ENCODE measurements around the gene GTF2H3. TPM values are rescaled to one million over a fixed set of nuclear protein-coding genes. Genes with fewer than 3 reads are reported as not detected.

GTF2H3 gene
- total and polyA plus RNA-seq, 3 experiments from 2014 or later = 24.8 to 74.6 (median 72.0) TPM

DNA sequence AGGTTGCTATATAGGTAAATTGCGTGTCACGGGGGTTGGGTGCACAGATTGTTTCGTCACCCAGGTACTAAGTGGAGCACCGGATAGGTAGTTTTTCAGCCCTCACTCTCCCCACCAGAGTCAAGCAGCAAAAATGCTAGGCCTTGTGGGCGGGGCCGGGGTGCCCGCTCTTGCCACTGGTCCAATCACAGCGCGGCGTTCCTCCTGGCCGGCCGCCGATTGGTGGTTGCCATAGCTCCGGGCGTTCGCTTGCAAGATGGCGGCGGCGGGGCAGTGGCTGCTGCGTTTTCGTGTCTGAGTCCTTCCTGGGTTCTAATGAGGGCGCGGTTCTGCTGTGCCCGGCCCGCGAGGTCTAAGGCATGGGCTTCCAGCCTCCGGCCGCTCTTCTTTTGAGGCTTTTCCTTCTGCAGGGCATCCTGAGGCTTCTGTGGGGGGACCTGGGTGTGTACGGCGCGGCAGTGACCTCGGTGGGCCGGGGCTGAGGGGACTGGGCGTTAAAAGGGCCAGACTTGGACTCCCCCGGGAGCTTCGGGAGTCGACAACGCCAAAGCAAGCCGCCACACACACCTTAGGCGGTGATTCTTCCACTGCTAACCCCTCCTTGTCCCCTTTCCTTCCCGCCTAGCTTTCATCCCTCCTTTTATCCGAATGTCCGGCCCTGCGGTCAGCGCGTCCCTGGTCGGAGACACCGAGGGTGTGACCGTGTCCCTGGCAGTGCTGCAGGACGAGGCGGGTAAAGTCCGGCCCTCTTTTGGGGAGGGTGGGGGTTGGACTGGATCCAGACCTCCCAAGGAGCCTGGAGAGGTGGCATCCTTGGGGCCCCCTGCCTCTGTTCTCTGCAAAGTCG, 37.5 kb downstream of the GTF2H3 start, which contains the start of gene TCTN2:
TCTN2 (plus strand) TSS at position 232 of the 847 bp plus-strand sequence; CDS start at position 360, 128 bp downstream.
- DNase-seq = peak; percentile 88 to 95 (median 93)
- ChIA-PET POLR2A (interaction anchor here (0.6 to 1.0 kb wide), 3 partner anchors 12 to 69 kb away, joined by 3 read pairs; partner anchors contain the start of genes ATP6V0A2 and DDX55), CTCF (interaction anchor here (0.9 kb wide), 1 partner anchor 9 kb away, joined by 4 read pairs; no protein-coding TSS in a partner anchor)
- H3K9me3 Mint-ChIP-seq = no peaks in the 10 kb centered on the region
- peaks cover 0 to 20% (median 1%) of the 10 kb centered on the region in 3 donors for H3K36me3 Mint-ChIP-seq
- peak within 1 kb of the TSS; percentile 65 for H3K27ac ChIP-seq (ENCODE audit: low read depth, low read length)
- peak within 1 kb of the TSS; percentile 70 to 88 (median 76) for H3K27ac Mint-ChIP-seq
- H3K27me3 Mint-ChIP-seq = no peaks in the 10 kb centered on the region
- peaks cover 17 to 23% (median 17%) of the 10 kb centered on the region in 3 donors for H3K4me1 Mint-ChIP-seq
- H3K4me3 Mint-ChIP-seq = peak within 1 kb of the TSS; percentile 87 to 95 (median 89)
- H3K36me3 ChIP-seq (ENCODE audit: insufficient read depth, low read length) = no peaks in the 10 kb centered on the region
- peaks cover 10% of the 10 kb centered on the region for H3K4me1 ChIP-seq (ENCODE audit: insufficient read depth, low read length)
- peak within 1 kb of the TSS; percentile 90 for H3K4me3 ChIP-seq (ENCODE audit: low read length)
- no peaks in the 10 kb centered on the region for H3K9me3 ChIP-seq (ENCODE audit: low read length)
- H3K27me3 ChIP-seq (ENCODE audit: insufficient read depth, low read length, poor library complexity, severe bottlenecking) = no peaks in the 10 kb centered on the region

DNA sequence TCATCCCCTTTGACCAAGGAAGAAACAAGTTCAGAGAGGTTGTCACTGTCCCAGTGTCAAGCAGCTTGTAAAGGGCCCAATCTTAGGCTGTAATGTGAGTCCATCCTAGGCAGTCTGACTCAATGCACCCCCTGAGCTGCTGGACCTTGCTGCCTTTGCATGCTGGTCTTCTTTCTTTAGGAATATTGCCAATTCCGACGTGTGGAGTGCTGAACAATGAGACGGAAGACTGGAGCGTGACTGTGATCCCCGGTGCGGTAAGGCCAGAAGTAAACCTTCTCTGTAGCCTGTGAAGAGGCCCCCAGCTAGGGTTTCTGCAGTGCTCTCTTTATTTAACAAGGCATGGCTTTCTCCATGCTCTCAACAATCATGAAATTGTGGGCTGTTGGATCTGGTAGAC, 38.2 kb downstream of the GTF2H3 start:
- ChIA-PET CTCF (interaction anchor here (0.9 kb wide), 1 partner anchor 10 kb away, joined by 4 read pairs; no protein-coding TSS in a partner anchor), POLR2A (interaction anchor here (0.9 kb wide), 1 partner anchor 13 kb away, joined by 3 read pairs; no protein-coding TSS in a partner anchor)
- Histone ChIP-seq H3K9me3 (ENCODE audit: low read length) (no peaks in the 10 kb centered on the region), H3K4me3 (ENCODE audit: low read length) (peak overlapping the region; percentile 90), H3K27ac (ENCODE audit: low read depth, low read length) (no peak overlapping the region), H3K36me3 (ENCODE audit: insufficient read depth, low read length) (no peaks in the 10 kb centered on the region), H3K4me1 (ENCODE audit: insufficient read depth, low read length) (peaks cover 10% of the 10 kb centered on the region), H3K27me3 (ENCODE audit: insufficient read depth, low read length, poor library complexity, severe bottlenecking) (no peaks in the 10 kb centered on the region)
- H3K4me3 Mint-ChIP-seq = peak overlapping the region; percentile 87 to 95 (median 89)
- peak overlapping the region in 5 of 8 donors; percentile 23 to 84 (median 57) for H3K27ac Mint-ChIP-seq
- no peaks in the 10 kb centered on the region for H3K27me3 Mint-ChIP-seq
- no peaks in the 10 kb centered on the region for H3K9me3 Mint-ChIP-seq
- peaks cover 17 to 23% (median 19%) of the 10 kb centered on the region in 3 donors for H3K4me1 Mint-ChIP-seq
- peaks cover 0 to 23% (median 1%) of the 10 kb centered on the region in 3 donors for H3K36me3 Mint-ChIP-seq
- no peak for DNase-seq

DNA sequence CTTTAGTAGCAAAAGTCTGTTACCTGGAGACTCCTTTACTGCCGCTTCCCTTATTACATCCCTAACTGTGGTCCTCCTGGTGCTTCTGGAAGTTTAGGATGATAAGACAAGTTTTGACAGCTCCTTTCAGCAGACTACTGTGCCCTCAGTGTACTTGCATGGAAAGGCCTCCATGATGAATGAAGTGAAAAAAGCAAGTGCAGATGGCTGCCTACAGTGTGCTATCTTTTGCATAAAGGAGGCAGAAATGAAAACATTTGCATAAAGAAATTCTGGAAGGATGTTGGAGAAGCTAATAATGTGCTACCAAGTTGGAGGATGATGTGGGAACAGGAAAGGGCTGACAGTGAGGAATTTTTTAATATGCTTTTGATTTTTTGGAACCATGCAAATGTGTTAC, 41.8 kb downstream of the GTF2H3 start:
- DNase-seq = no peak

DNA sequence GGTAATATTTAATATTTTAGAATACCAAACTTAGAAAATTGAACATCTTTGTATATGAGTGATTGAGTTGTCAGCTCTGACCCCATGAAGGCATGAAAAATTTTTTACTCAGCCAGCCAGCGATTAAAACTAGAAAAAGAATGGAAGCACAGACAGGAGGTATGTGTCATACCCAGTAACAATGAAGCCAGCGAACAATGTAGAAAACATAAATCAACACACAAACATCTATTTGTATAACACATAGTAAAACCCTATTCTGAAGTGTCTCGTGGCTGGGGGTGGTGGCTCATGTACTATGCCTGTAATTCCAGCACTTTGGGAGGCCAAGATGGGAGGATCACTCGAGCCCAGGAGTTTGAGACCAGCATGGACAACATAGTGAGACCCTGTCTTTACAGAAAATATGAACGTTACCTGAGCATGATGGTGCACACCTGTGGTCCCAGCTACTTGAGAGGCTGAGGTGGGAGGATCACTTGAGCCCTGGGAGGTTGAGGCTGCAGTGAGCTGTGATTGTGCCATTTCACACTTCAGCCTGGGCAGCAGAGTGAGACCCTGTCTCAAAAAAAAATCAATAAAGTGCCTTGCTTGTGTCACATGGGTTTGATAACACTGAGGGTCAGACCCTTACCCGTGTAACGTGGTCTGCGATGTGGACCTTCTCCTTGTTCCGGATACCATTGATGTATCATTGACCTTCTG, 43.1 kb downstream of the GTF2H3 start:
- Histone ChIP-seq H3K27me3 (ENCODE audit: insufficient read depth, low read length, poor library complexity, severe bottlenecking) (no peaks in the 10 kb centered on the region), H3K4me1 (ENCODE audit: insufficient read depth, low read length) (peaks cover 5% of the 10 kb centered on the region), H3K9me3 (ENCODE audit: low read length) (no peaks in the 10 kb centered on the region), H3K27ac (ENCODE audit: low read depth, low read length) (no peak overlapping the region), H3K36me3 (ENCODE audit: insufficient read depth, low read length) (no peaks in the 10 kb centered on the region), H3K4me3 (ENCODE audit: low read length) (no peak overlapping the region)
- ChIA-PET CTCF (no interaction called here), POLR2A (no interaction called here)
- Mint-ChIP-seq H3K27ac (no peak overlapping the region), H3K4me1 (peaks cover 6 to 14% (median 12%) of the 10 kb centered on the region in 3 donors), H3K9me3 (no peaks in the 10 kb centered on the region), H3K27me3 (no peaks in the 10 kb centered on the region), H3K4me3 (no peak overlapping the region), H3K36me3 (peaks cover 3 to 45% (median 7%) of the 10 kb centered on the region in 3 donors)
- no peak for DNase-seq

More for the DNA sequence above, 41.8 kb downstream of the GTF2H3 start:
- peak overlapping the region in 1 of 7 donors; percentile 16 for H3K4me3 Mint-ChIP-seq
- H3K4me3 ChIP-seq (ENCODE audit: low read length) = no peak overlapping the region
- no peaks in the 10 kb centered on the region for H3K9me3 ChIP-seq (ENCODE audit: low read length)
- H3K27ac Mint-ChIP-seq = peak overlapping the region in 1 of 8 donors; percentile 68
- no peaks in the 10 kb centered on the region for H3K27me3 Mint-ChIP-seq
- peaks cover 17 to 23% (median 20%) of the 10 kb centered on the region in 3 donors for H3K4me1 Mint-ChIP-seq
- POLR2A ChIA-PET = interaction anchor here (0.5 kb wide), 1 partner anchor 464 kb away, joined by 4 read pairs; no protein-coding TSS in a partner anchor
- no peak overlapping the region for H3K27ac ChIP-seq (ENCODE audit: low read depth, low read length)
- peaks cover 10% of the 10 kb centered on the region for H3K4me1 ChIP-seq (ENCODE audit: insufficient read depth, low read length)
- peaks cover 0 to 39% (median 1%) of the 10 kb centered on the region in 3 donors for H3K36me3 Mint-ChIP-seq
- H3K27me3 ChIP-seq (ENCODE audit: insufficient read depth, low read length, poor library complexity, severe bottlenecking) = no peaks in the 10 kb centered on the region
- CTCF ChIA-PET = interaction anchor here (0.7 kb wide), 1 partner anchor 77 kb away, joined by 5 read pairs; no protein-coding TSS in a partner anchor
- no peaks in the 10 kb centered on the region for H3K9me3 Mint-ChIP-seq
- H3K36me3 ChIP-seq (ENCODE audit: insufficient read depth, low read length) = no peaks in the 10 kb centered on the region

DNA sequence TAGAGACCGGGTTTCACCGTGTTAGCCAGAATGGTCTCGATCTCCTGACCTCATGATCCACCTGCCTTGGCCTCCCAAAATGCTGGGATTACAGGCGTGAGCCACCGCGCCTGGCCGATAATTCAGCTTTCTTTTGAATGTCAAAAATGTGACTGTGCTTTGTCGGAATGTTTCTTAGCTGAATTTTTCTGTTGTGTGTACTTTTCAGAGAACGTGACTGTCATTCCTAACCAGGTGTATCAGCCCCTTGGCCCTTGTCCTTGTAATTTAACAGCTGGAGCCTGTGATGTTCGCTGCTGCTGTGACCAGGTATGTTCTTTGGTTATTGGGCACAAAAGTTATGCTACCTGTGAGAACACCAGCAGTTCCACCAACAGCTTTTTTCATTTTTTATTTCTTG, 45.4 kb downstream of the GTF2H3 start:
- Mint-ChIP-seq H3K27me3 (no peaks in the 10 kb centered on the region), H3K27ac (no peak overlapping the region), H3K4me3 (no peak overlapping the region), H3K4me1 (peaks cover 0 to 4% (median 0%) of the 10 kb centered on the region in 3 donors), H3K36me3 (peaks cover 3 to 46% (median 6%) of the 10 kb centered on the region in 3 donors), H3K9me3 (no peaks in the 10 kb centered on the region)
- Histone ChIP-seq H3K27me3 (ENCODE audit: insufficient read depth, low read length, poor library complexity, severe bottlenecking) (no peaks in the 10 kb centered on the region), H3K4me3 (ENCODE audit: low read length) (no peak overlapping the region), H3K36me3 (ENCODE audit: insufficient read depth, low read length) (no peaks in the 10 kb centered on the region), H3K27ac (ENCODE audit: low read depth, low read length) (no peak overlapping the region), H3K4me1 (ENCODE audit: insufficient read depth, low read length) (no peaks in the 10 kb centered on the region), H3K9me3 (ENCODE audit: low read length) (no peaks in the 10 kb centered on the region)
- CTCF ChIA-PET = no interaction called here
- POLR2A ChIA-PET = no interaction called here
- DNase-seq = no peak

DNA sequence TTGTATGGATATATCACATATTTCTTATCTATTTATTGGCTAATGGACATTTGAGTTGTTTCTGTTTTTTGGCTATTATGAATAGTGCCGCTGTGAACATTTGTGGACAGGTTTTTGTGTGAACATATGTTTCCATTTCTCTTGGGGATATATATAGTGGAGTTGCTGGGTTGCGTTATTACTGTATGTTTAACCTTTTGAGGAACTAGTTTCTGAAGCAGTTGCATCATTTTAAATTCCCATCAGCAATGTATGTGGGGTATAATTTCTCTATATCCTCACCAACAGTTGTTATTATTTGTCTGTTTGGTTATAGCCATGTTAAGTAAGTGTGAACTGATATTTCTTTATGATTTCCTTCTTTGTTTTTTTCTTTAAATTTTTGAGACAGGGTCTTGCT, 48.0 kb downstream of the GTF2H3 start:
- no peaks in the 10 kb centered on the region for H3K36me3 ChIP-seq (ENCODE audit: insufficient read depth, low read length)
- H3K36me3 Mint-ChIP-seq = peaks cover 3 to 40% (median 6%) of the 10 kb centered on the region in 3 donors
- no peaks in the 10 kb centered on the region for H3K27me3 Mint-ChIP-seq
- H3K4me1 Mint-ChIP-seq = peaks cover 0 to 3% (median 0%) of the 10 kb centered on the region in 3 donors
- H3K27ac ChIP-seq (ENCODE audit: low read depth, low read length) = no peak overlapping the region
- CTCF ChIA-PET = no interaction called here
- H3K9me3 ChIP-seq (ENCODE audit: low read length) = no peaks in the 10 kb centered on the region
- H3K27ac Mint-ChIP-seq = peak overlapping the region in 1 of 8 donors; percentile 32
- H3K27me3 ChIP-seq (ENCODE audit: insufficient read depth, low read length, poor library complexity, severe bottlenecking) = no peaks in the 10 kb centered on the region
- DNase-seq = no peak
- no peaks in the 10 kb centered on the region for H3K4me1 ChIP-seq (ENCODE audit: insufficient read depth, low read length)
- no peaks in the 10 kb centered on the region for H3K9me3 Mint-ChIP-seq
- H3K4me3 Mint-ChIP-seq = peak overlapping the region in 1 of 7 donors; percentile 26
- POLR2A ChIA-PET = no interaction called here
- H3K4me3 ChIP-seq (ENCODE audit: low read length) = no peak overlapping the region

DNA sequence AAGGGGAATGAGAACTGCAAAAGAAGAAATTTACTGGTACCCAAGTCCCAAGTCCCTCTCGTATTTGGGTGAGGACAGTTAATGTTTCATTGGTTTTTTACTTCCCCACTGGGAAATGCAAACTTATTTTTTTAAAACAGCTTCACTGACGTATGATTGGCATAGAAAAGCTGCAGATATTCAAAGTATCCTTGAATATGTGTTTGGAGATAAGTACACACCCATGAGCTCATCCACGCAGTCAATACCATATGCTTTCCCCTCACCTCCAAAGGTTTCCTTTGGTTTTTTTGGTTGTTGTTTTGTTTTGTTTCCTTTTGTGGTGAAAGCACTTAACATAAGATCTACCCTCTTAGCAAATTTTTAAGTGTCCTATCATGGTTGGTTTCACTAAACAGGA, 50.3 kb downstream of the GTF2H3 start:
- Mint-ChIP-seq H3K4me1 (peaks cover 0 to 2% (median 0%) of the 10 kb centered on the region in 3 donors), H3K9me3 (no peaks in the 10 kb centered on the region), H3K27ac (no peak overlapping the region), H3K4me3 (no peak overlapping the region), H3K27me3 (no peaks in the 10 kb centered on the region), H3K36me3 (peaks cover 3 to 31% (median 6%) of the 10 kb centered on the region in 3 donors)
- DNase-seq = no peak
- Histone ChIP-seq H3K36me3 (ENCODE audit: insufficient read depth, low read length) (no peaks in the 10 kb centered on the region), H3K9me3 (ENCODE audit: low read length) (no peaks in the 10 kb centered on the region), H3K27ac (ENCODE audit: low read depth, low read length) (no peak overlapping the region), H3K4me1 (ENCODE audit: insufficient read depth, low read length) (no peaks in the 10 kb centered on the region), H3K4me3 (ENCODE audit: low read length) (no peak overlapping the region), H3K27me3 (ENCODE audit: insufficient read depth, low read length, poor library complexity, severe bottlenecking) (no peaks in the 10 kb centered on the region)
- ChIA-PET POLR2A (no interaction called here), CTCF (no interaction called here)
